Activated CD4-positive, alpha-beta memory T cell treated with anti-CD3 and anti-CD28 coated beads for 36 hours (primary cell): ENCODE measurements around the gene GPR52. TPM values are rescaled to one million over a fixed set of nuclear protein-coding genes. Genes with fewer than 3 reads are reported as not detected.

Experiments
- CTCF ChIA-PET: fragments of 350-600 bp; sonication (Branson Sonifier 250); formaldehyde crosslinking; loops from one replicate; lab custom pipeline; 2021; ENCODE audit warnings: antibody characterized with exemption, inconsistent platforms; lab: Charles Lee
- POLR2A ChIA-PET: fragments of 350-600 bp; sonication (Branson Sonifier 250); formaldehyde crosslinking; loops from one replicate; lab custom pipeline; 2021; ENCODE audit warnings: antibody characterized with exemption; lab: Charles Lee
- DNase-seq: peaks from one replicate; pipeline ENCODE4 v3.0.0-alpha.2; 2020
- H3K27ac Mint-ChIP-seq: one replicate; pipeline ENCODE4 v1.8.0; 2021; ENCODE audit warnings: mixed read lengths
- H3K27me3 Mint-ChIP-seq: one replicate; pipeline ENCODE4 v1.8.0; 2021; ENCODE audit warnings: mixed read lengths
- H3K36me3 Mint-ChIP-seq: one replicate; pipeline ENCODE4 v1.8.0; 2021; ENCODE audit warnings: mixed read lengths
- H3K4me1 Mint-ChIP-seq: one replicate; pipeline ENCODE4 v1.8.0; 2021; ENCODE audit warnings: low read depth, mixed read lengths
- H3K4me3 Mint-ChIP-seq: one replicate; pipeline ENCODE4 v1.8.0; 2021; ENCODE audit warnings: mild to moderate bottlenecking, mixed read lengths
- H3K9me3 Mint-ChIP-seq: one replicate; pipeline ENCODE4 v1.8.0; 2021; ENCODE audit warnings: mixed read lengths
- intact Hi-C: fragments of 100-400 bp; cut with micrococcal nuclease; formaldehyde crosslinking; loops from one replicate; pipeline ENCODE4 v1.15.1; 2023
- total RNA-seq, 2 experiments: library from RNA; stranded (reverse); gene quantifications; one replicate each; pipeline ENCODE4 v1.2.3, GENCODE V29; 2021

The GPR52 gene
- total RNA-seq, 2 experiments from 2014 or later: 0.33 to 0.56 TPM

DNA sequence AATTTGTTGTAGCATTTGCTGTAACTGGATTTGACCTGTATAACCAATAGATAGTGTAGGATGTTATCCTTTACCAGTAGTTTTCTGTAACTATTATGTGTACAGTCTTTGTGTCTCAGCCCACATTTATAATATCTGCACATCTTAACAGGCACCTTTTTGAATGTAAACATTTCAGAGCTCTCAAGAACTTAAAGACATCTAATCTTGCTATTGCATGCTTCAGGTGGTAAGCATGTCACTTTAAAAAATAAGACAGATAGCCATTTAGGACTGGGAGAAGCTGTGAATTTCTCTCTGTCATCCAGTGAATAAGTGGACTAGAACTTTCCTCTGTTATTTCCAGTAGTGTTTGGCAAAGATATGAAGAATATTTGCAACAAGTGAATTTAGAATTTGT is 22.6 kb upstream of the GPR52 start:
- Mint-ChIP-seq H3K27me3 (no peaks in the 10 kb centered on the region), H3K27ac (no peak overlapping the region), H3K4me1 (no peaks in the 10 kb centered on the region), H3K4me3 (no peak overlapping the region), H3K9me3 (no peaks in the 10 kb centered on the region), H3K36me3 (peaks cover 2% of the 10 kb centered on the region)
- ChIA-PET POLR2A (no interaction called here), CTCF (no interaction called here)
- DNase-seq: no peak
- intact Hi-C loops: no loop called here

DNA sequence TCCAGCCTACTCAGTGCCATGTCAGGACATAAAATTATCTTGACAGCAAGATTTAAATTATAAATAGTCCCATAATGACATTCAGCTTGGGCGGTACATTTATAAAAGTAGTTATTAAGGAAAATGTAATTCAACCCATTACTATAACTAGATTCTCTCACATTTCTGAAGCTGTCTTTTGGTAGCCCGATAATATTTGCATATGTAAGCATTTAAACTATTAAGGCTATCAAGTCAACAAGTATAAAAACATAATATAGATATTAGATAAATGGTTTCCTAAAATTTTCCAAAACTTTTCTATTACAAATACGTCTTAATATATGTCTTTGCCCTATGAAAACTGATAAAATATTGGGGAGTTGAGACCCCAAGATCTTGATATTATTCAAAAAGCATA is 21.6 kb upstream of the GPR52 start:
- Mint-ChIP-seq H3K27ac (no peak overlapping the region), H3K36me3 (peaks cover 2% of the 10 kb centered on the region), H3K9me3 (no peaks in the 10 kb centered on the region), H3K4me3 (no peak overlapping the region), H3K4me1 (no peaks in the 10 kb centered on the region), H3K27me3 (no peaks in the 10 kb centered on the region)
- intact Hi-C loops: no loop called here
- ChIA-PET CTCF (no interaction called here), POLR2A (no interaction called here)
- DNase-seq: no peak

DNA sequence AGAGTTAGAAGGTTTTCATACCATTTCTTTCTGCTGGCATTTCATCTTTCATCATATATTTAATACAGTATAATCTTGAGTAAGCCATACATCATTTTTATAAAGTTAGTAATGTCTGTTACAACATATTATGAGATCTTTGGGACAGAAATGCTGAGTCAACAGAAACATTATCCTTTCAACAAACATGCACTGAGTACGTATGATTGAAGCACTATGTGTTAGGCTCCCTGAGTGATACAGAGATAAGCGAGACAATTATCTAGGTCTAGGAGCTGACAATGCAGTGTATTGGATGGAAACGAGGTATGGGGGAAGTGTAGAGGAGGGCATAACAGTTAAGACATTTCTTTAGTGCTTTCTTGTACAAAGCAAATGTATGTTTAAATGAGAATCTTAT is 19.7 kb upstream of the GPR52 start:
- H3K9me3 Mint-ChIP-seq: no peaks in the 10 kb centered on the region
- CTCF ChIA-PET: no interaction called here
- no peak overlapping the region for H3K27ac Mint-ChIP-seq
- no peak overlapping the region for H3K4me3 Mint-ChIP-seq
- no peaks in the 10 kb centered on the region for H3K4me1 Mint-ChIP-seq
- no peak for DNase-seq
- POLR2A ChIA-PET: no interaction called here
- intact Hi-C loops: no loop called here
- no peaks in the 10 kb centered on the region for H3K27me3 Mint-ChIP-seq
- no peaks in the 10 kb centered on the region for H3K36me3 Mint-ChIP-seq

DNA sequence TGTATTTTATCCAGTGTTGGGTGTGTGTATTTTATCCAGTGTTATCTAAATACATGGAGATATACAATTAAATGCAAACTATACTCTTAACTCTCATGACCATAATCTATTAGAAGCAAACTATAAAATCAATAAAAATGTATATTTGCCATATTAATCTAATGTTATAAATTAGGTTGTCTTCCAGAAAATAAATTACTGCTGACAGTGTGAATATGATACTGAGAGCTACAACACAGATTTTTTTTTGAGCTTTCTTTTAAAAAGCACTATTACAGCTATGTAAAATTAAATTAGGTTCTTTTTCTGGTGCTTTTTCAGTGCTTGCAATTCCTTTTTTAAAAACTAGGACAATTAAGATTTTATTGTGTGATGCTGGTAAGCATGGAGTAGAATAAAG is 19.0 kb upstream of the GPR52 start:
- Mint-ChIP-seq H3K27ac (no peak overlapping the region), H3K4me3 (no peak overlapping the region), H3K9me3 (no peaks in the 10 kb centered on the region), H3K36me3 (no peaks in the 10 kb centered on the region), H3K27me3 (no peaks in the 10 kb centered on the region), H3K4me1 (no peaks in the 10 kb centered on the region)
- CTCF ChIA-PET: no interaction called here
- intact Hi-C loops: no loop called here
- DNase-seq: no peak
- POLR2A ChIA-PET: no interaction called here

DNA sequence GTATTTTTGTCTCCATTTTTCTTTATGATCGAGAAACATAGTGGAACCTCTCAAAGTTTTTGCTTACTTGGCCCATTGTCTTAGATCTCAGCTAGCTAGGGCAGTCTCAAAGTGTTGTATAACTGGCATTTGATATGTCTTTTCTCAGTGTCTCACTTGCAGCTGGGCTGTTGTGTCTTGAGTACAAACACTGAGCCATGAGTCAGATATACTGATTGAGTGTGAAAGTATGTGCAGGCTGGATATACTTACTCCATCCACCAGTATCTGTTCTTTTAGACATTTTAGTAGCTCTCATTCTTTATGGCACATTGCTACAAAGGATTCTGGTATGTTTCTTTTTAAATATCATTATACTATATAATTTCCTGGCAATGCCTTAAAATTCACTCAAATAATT is 14.3 kb upstream of the GPR52 start:
- H3K9me3 Mint-ChIP-seq: peaks cover 5% of the 10 kb centered on the region
- no peak overlapping the region for H3K27ac Mint-ChIP-seq
- CTCF ChIA-PET: no interaction called here
- peaks cover 7% of the 10 kb centered on the region for H3K36me3 Mint-ChIP-seq
- intact Hi-C loops: no loop called here
- DNase-seq: no peak
- H3K4me3 Mint-ChIP-seq: no peak overlapping the region
- H3K27me3 Mint-ChIP-seq: no peaks in the 10 kb centered on the region
- no peaks in the 10 kb centered on the region for H3K4me1 Mint-ChIP-seq
- POLR2A ChIA-PET: no interaction called here

DNA sequence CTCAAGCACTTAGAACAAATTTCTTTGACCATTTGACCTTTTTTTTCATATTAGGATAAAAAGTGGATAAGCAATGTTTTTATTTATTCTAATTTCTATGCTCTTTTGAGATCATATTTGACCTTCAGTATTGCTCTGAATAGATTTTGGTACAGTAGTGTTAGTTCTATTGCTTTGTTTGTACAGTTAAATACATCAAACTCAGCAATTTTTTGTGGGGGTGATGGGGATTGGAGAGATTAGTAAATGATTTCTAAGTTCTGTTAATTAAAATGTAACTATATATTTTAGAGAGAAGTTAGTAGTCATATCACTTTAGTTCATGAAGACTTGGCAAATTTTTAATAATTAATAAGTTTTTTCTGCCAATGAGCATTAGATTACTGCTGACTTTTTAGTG is 2.4 kb upstream of the GPR52 start:
- H3K27me3 Mint-ChIP-seq: no peaks in the 10 kb centered on the region
- no peaks in the 10 kb centered on the region for H3K9me3 Mint-ChIP-seq
- ChIA-PET CTCF (no interaction called here), POLR2A (no interaction called here)
- no peaks in the 10 kb centered on the region for H3K4me1 Mint-ChIP-seq
- intact Hi-C loops: no loop called here
- no peak for DNase-seq
- no peak overlapping the region for H3K4me3 Mint-ChIP-seq
- no peak overlapping the region for H3K27ac Mint-ChIP-seq
- H3K36me3 Mint-ChIP-seq: peaks cover 6% of the 10 kb centered on the region

DNA sequence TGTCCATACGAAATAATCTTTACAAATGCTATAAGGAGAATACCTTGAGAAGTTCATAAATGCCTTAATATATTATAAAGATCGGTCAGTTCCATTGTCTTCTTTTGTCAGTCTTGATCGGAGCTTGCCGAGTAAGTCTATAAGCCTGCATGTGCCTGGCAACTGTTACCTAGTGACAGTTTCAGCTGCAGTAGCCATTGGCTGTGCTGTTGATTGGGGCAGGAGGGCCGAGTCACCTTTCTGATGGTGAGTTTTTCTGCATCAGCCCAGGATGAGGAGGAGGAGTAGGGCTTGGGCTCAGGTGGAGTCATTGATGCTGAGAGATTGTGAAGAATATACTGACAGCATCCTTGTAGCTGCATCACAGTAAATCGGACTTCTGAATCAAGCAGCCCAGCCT is 1.9 kb upstream of the GPR52 start:
- H3K4me3 Mint-ChIP-seq: no peak overlapping the region
- H3K27me3 Mint-ChIP-seq: no peaks in the 10 kb centered on the region
- no peaks in the 10 kb centered on the region for H3K4me1 Mint-ChIP-seq
- intact Hi-C loops: no loop called here
- no peak for DNase-seq
- CTCF ChIA-PET: no interaction called here
- POLR2A ChIA-PET: no interaction called here
- H3K27ac Mint-ChIP-seq: no peak overlapping the region
- H3K36me3 Mint-ChIP-seq: peaks cover 6% of the 10 kb centered on the region
- no peaks in the 10 kb centered on the region for H3K9me3 Mint-ChIP-seq

DNA sequence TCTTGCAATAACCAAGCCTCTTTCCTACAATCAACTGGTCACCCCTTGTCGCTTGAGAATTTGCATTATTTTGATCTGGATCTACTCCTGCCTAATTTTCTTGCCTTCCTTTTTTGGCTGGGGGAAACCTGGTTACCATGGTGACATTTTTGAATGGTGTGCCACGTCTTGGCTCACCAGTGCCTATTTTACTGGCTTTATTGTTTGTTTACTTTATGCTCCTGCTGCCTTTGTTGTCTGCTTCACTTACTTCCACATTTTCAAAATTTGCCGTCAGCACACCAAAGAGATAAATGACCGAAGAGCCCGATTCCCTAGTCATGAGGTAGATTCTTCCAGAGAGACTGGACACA is 743 bp downstream of the GPR52 start:
- Mint-ChIP-seq H3K4me3 (no peak overlapping the region), H3K27ac (no peak overlapping the region), H3K4me1 (no peaks in the 10 kb centered on the region), H3K36me3 (peaks cover 6% of the 10 kb centered on the region), H3K9me3 (no peaks in the 10 kb centered on the region), H3K27me3 (no peaks in the 10 kb centered on the region)
- ChIA-PET POLR2A (no interaction called here), CTCF (no interaction called here)
- no peak for DNase-seq
- intact Hi-C loops: no loop called here

DNA sequence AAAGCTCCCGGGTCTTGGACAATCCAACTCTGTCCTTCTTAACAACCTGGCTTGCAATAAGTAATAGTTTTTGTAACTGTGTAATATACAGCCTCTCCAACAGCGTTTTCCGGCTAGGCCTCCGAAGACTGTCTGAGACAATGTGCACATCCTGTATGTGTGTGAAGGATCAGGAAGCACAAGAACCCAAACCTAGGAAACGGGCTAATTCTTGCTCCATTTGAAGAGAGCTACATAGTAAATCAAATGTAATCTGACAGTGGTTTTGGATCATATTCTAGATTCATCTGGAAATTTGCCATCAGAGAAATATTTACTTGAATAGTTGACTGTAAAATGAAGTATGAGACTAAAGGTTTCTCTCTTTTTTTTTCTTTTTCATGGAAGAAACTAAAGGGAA is 1.2 kb downstream of the GPR52 start:
- H3K27ac Mint-ChIP-seq: no peak overlapping the region
- DNase-seq: no peak
- intact Hi-C loops: no loop called here
- H3K4me1 Mint-ChIP-seq: no peaks in the 10 kb centered on the region
- peaks cover 6% of the 10 kb centered on the region for H3K36me3 Mint-ChIP-seq
- ChIA-PET CTCF (no interaction called here), POLR2A (no interaction called here)
- no peaks in the 10 kb centered on the region for H3K27me3 Mint-ChIP-seq
- no peaks in the 10 kb centered on the region for H3K9me3 Mint-ChIP-seq
- H3K4me3 Mint-ChIP-seq: no peak overlapping the region

DNA sequence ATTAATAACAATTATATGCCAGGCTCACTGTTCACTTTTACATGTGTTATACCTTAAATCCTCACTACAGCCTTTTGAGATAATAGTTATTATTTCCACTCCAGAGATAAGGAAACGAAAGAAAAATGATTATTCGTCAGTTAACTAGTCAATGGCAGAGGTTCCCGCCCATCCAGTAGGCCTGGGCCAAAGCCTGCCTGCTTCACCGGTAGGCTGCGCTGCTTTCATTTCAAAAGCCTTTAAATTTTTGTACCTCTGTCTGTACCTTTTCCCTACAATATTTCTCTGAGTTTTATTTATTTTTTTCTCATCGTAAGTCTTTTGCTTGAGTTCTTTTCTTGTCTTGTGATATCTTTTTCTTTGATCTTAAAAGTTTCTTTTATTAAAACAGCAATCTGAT is 3.6 kb downstream of the GPR52 start:
- Mint-ChIP-seq H3K27me3 (no peaks in the 10 kb centered on the region), H3K9me3 (no peaks in the 10 kb centered on the region), H3K4me1 (no peaks in the 10 kb centered on the region), H3K4me3 (no peak overlapping the region), H3K36me3 (peaks cover 6% of the 10 kb centered on the region), H3K27ac (no peak overlapping the region)
- no peak for DNase-seq
- ChIA-PET CTCF (interaction anchor here (0.6 kb wide), 1 partner anchor 282 kb away, joined by 3 read pairs; no protein-coding TSS in a partner anchor), POLR2A (no interaction called here)
- intact Hi-C loops: no loop called here

DNA sequence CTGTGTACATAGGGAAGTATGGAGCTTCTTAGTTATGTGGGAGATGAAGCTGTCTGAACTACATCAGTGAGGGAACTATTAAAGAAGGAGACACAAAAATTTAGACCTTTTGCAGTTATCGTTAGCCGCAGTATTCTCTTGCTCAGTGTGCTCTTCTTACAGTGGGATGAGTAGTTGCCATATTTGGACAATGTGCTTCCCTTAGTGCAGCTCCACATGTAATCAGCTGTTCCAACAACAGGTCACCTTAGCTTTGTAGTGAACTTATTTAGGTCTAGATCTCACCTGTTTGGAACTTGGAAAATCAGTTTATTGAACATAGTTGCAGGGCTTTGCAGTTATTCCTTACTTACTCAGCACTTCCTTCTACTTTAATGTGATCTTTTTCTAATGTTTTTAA is 18.1 kb downstream of the GPR52 start:
- H3K4me3 Mint-ChIP-seq: no peak overlapping the region
- peaks cover 3% of the 10 kb centered on the region for H3K9me3 Mint-ChIP-seq
- H3K27ac Mint-ChIP-seq: no peak overlapping the region
- CTCF ChIA-PET: interaction anchor here (0.7 kb wide), 1 partner anchor 1902 kb away, joined by 3 read pairs; no protein-coding TSS in a partner anchor
- no peaks in the 10 kb centered on the region for H3K4me1 Mint-ChIP-seq
- H3K36me3 Mint-ChIP-seq: peaks cover 5% of the 10 kb centered on the region
- POLR2A ChIA-PET: no interaction called here
- H3K27me3 Mint-ChIP-seq: no peaks in the 10 kb centered on the region
- DNase-seq: no peak
- intact Hi-C loops: no loop called here

DNA sequence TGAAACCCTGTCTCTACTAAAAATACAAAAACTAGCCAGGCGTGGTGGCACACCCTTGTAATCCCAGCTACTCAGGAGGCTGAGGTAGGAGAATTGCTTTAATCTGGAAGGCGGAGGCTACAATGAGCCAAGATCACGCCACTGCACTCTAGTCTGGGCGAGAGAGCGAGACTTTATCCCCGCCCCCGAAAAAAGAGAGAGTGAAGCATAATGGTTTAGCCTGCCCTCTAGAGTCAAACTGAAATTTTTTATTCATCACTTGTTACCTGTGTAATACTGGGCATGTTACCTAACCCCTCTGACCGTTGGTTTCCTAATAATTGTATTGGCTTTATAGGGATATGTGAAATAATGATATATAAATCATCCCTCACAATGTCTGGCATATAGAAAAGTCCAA is 18.8 kb downstream of the GPR52 start:
- ChIA-PET POLR2A (no interaction called here), CTCF (no interaction called here)
- DNase-seq: no peak
- Mint-ChIP-seq H3K36me3 (peaks cover 5% of the 10 kb centered on the region), H3K9me3 (peaks cover 3% of the 10 kb centered on the region), H3K4me1 (no peaks in the 10 kb centered on the region), H3K27ac (no peak overlapping the region), H3K27me3 (no peaks in the 10 kb centered on the region), H3K4me3 (no peak overlapping the region)
- intact Hi-C loops: no loop called here

DNA sequence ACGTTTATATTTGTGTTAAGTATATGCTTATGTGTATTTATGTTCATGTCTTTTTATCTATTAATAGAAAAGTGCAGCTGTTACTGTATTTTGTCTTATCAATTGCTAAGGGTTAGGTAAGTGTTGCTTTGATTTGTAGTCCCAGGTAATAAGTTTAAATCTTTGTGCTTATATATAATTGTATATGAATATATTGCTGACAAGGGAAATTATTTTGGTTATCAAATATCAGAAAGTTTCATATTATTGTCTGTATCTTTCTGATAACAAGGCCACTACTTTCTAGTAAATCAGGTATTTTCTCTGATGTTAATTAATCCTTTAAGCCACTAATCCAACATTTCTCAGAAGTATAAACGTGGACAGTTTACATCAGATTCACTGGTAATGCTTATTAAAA is 21.3 kb downstream of the GPR52 start:
- Mint-ChIP-seq H3K4me3 (no peak overlapping the region), H3K27me3 (no peaks in the 10 kb centered on the region), H3K4me1 (no peaks in the 10 kb centered on the region), H3K27ac (no peak overlapping the region), H3K36me3 (no peaks in the 10 kb centered on the region), H3K9me3 (no peaks in the 10 kb centered on the region)
- ChIA-PET CTCF (no interaction called here), POLR2A (no interaction called here)
- no peak for DNase-seq
- intact Hi-C loops: no loop called here

DNA sequence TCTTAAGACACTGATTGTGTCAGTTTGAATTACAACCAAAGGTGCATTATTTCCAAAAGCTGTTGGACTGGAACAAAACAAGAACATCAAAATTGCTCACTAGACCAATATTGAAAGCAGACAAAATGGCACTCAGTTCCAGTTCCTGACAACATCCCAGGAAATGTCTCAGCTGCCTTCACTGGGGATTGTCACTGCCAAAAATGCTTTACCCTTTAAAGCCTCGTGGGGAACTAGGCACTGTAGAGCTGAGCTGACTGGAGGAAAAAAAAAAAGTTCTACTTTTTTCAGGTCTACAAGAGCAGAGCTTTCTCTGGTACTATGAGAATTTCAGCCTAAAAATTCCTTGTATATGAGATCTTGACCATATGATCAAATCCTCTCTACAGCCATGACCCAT is 21.9 kb downstream of the GPR52 start:
- Mint-ChIP-seq H3K9me3 (no peaks in the 10 kb centered on the region), H3K4me1 (no peaks in the 10 kb centered on the region), H3K27ac (no peak overlapping the region), H3K27me3 (no peaks in the 10 kb centered on the region), H3K36me3 (no peaks in the 10 kb centered on the region), H3K4me3 (no peak overlapping the region)
- CTCF ChIA-PET: no interaction called here
- POLR2A ChIA-PET: no interaction called here
- intact Hi-C loops: no loop called here
- no peak for DNase-seq
